Left ventricle myocardium inferior (tissue), 1 donor: ENCODE data around the gene SF1. TPM values are rescaled to one million over a fixed set of nuclear protein-coding genes. Genes with fewer than 3 reads are reported as not detected.

ENCODE experiments used
- DNase-seq: peaks from one replicate; pipeline ENCODE4 v3.0.0-alpha.2; 2020
- H3K27ac ChIP-seq: fragments of 200-600 bp; replicated peaks from 2 replicates; pipeline ENCODE4 v1.8.0; 2021
- H3K27me3 ChIP-seq: fragments of 200-600 bp; 2 replicates; pipeline ENCODE4 v1.8.0; 2021; ENCODE audit warnings: low read depth
- H3K36me3 ChIP-seq: fragments of 200-600 bp; 2 replicates; pipeline ENCODE4 v1.8.0; 2021
- H3K4me1 ChIP-seq: fragments of 200-600 bp; 2 replicates; pipeline ENCODE4 v1.8.0; 2021
- H3K4me3 ChIP-seq: fragments of 200-600 bp; 2 replicates; pipeline ENCODE4 v1.8.0; 2021; ENCODE audit warnings: mild to moderate bottlenecking, moderate library complexity
- H3K9me3 ChIP-seq: fragments of 200-600 bp; replicated peaks from 2 replicates; pipeline ENCODE4 v1.8.0; 2021
- intact Hi-C: fragments of 100-400 bp; cut with micrococcal nuclease; formaldehyde crosslinking; loops from one replicate; pipeline ENCODE4 v1.11.0; 2022
- total RNA-seq: library from RNA; stranded (reverse); fragmentation: NEBNext Ultra II Directional; extraction: Animal tissue kit (Norgen Biotek cat#: 25700); gene quantifications from one replicate; pipeline ENCODE4 v1.2.1, GENCODE V29; 2021
- TF ChIP-seq, protein P1 (sequence below): fragments of 200-600 bp; IDR thresholded peaks from 2 replicates; pipeline ENCODE4 v1.8.0; 2021; ENCODE audit warnings: antibody characterized with exemption, mild to moderate bottlenecking, borderline replicate concordance
- donor health status: DM: no; HTN: yes; CAD: no; lungs with severe emphysema.

The SF1 gene
- total RNA-seq, 1 donor from 2014 or later, result 188 TPM

DNA sequence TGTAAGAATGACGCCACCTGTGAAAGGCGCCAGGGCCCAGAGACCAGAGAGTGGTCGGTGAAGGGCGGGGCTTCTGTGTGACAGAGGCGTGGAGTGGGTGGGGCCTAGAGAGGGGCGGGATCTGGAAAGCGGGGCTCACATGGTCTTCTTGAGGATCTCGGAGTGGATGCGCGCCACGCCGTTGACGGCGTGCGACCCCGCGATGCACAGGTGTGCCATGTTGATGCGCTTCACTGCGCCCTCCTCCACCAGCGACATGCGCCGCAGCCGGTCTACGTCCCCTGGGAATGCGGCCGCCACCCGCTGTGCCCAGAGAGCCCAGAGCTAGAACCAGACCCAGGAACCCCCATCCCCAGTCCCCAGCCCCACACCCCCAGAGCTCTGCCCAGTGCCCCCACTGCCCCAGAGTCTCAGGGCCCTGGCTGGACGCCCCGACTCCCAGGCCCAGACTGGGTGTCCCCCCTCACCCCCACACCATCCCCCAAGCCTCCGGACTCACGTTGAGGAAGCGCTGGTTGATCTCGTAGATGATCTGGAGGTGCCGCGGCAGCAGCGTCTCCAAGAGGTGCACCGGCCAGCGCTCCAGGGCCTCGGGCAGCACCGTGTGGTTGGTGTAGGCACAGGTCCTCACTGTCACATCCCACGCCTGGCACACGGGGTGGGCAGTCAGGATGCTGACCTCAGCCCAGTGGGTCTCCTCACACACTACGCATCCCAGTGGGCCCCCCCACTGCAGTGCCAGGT, 24.8 kb downstream of the SF1 start:
- Histone ChIP-seq H3K4me3 (no peak overlapping the region), H3K4me1 (peaks cover 9% of the 10 kb centered on the region), H3K36me3 (peaks cover 42% of the 10 kb centered on the region), H3K27ac (no peak overlapping the region), H3K9me3 (no peaks in the 10 kb centered on the region), H3K27me3 (no peaks in the 10 kb centered on the region)
- no peak for DNase-seq
- intact Hi-C loops, result no loop called here
- TF ChIP-seq, protein P1, sequence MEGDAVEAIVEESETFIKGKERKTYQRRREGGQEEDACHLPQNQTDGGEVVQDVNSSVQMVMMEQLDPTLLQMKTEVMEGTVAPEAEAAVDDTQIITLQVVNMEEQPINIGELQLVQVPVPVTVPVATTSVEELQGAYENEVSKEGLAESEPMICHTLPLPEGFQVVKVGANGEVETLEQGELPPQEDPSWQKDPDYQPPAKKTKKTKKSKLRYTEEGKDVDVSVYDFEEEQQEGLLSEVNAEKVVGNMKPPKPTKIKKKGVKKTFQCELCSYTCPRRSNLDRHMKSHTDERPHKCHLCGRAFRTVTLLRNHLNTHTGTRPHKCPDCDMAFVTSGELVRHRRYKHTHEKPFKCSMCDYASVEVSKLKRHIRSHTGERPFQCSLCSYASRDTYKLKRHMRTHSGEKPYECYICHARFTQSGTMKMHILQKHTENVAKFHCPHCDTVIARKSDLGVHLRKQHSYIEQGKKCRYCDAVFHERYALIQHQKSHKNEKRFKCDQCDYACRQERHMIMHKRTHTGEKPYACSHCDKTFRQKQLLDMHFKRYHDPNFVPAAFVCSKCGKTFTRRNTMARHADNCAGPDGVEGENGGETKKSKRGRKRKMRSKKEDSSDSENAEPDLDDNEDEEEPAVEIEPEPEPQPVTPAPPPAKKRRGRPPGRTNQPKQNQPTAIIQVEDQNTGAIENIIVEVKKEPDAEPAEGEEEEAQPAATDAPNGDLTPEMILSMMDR, result no peak

DNA sequence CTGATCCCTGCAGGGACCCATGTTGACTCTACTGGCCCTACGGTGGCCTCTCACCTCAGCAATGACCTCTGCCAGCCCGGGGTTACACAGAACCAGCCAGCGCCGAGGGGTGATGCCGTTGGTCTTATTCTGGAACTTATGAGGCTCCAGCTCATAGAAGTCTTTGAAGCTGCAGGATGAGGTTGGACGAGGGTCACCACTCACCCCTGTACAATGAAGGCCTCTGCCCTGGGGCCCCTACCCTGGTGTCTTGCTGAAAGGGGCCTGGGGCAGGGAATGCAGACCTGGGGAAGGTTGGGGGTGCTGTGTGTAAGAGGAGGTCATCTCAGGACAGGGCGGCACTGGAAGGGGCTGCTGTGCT, 25.3 kb downstream of the SF1 start:
- Histone ChIP-seq H3K4me3 (no peak overlapping the region), H3K27ac (no peak overlapping the region), H3K4me1 (peaks cover 6% of the 10 kb centered on the region), H3K27me3 (no peaks in the 10 kb centered on the region), H3K9me3 (no peaks in the 10 kb centered on the region), H3K36me3 (peaks cover 38% of the 10 kb centered on the region)
- TF ChIP-seq, protein P1, result no peak
- no peak for DNase-seq
- intact Hi-C loops, result no loop called here

DNA sequence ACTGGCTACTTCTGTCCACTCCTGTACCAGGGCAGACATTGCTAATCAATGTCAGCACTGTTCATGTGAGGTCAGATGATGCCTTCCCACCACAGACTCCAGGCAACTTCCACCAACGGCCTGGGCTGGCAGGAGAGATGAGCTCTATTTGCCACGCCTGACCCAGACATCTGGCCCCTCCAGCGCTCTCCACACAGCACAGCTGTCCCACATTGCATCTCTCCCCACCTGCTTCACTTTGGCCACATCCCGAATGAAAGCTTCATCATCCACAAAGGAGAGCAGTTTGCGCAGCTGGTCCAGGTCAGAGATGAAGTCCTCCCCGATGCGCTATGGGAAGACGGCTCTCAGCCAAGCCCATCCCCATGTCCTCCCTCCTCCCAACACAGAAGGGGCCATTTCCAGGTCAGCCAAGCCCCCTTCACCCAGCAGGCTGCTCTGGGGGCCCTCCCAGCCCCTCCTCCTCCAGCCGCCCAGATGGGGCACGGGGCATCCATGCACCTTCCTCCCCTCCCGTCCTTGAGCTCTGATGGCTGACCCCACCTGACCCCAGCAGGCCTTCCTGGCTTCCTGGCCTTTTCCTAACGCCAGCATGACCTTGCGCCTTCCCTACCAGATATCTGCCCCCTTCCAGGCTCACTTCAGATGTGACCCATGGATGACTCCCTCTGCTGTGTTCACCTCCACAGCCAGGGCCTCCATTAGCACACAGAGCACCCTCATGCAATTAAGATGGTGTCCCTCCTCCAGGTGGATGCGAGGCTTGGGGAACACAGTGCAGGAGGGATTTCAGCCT, 26.0 kb downstream of the SF1 start:
- DNase-seq, result no peak
- Histone ChIP-seq H3K4me1 (peaks cover 6% of the 10 kb centered on the region), H3K27ac (no peak overlapping the region), H3K27me3 (no peaks in the 10 kb centered on the region), H3K9me3 (no peaks in the 10 kb centered on the region), H3K4me3 (no peak overlapping the region), H3K36me3 (peaks cover 35% of the 10 kb centered on the region)
- intact Hi-C loops, result no loop called here
- TF ChIP-seq, protein P1, result no peak

DNA sequence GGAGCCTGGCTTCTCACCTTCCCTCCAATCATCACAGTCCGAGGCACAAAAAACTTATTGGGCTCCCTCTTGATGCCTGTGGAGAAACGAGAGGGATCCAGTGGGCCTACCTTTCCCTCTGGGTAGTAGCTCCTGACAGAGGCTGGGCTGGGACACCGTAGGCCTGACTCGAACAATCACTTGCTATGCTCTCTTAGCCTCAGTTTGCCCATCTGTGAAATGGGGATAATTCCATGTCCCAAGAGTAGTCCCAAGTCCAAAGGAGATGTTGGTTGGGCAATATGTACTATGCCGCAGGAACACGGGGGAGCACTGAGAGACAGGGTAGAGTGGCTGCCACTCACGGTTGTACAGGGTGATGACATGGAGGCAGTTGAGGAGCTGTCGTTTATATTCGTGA, 26.8 kb downstream of the SF1 start:
- TF ChIP-seq, protein P1, result no peak
- no peak overlapping the region for H3K4me3 ChIP-seq
- no peak for DNase-seq
- peaks cover 35% of the 10 kb centered on the region for H3K36me3 ChIP-seq
- no peaks in the 10 kb centered on the region for H3K9me3 ChIP-seq
- no peak overlapping the region for H3K27ac ChIP-seq
- intact Hi-C loops, result no loop called here
- peaks cover 6% of the 10 kb centered on the region for H3K4me1 ChIP-seq
- no peaks in the 10 kb centered on the region for H3K27me3 ChIP-seq

DNA sequence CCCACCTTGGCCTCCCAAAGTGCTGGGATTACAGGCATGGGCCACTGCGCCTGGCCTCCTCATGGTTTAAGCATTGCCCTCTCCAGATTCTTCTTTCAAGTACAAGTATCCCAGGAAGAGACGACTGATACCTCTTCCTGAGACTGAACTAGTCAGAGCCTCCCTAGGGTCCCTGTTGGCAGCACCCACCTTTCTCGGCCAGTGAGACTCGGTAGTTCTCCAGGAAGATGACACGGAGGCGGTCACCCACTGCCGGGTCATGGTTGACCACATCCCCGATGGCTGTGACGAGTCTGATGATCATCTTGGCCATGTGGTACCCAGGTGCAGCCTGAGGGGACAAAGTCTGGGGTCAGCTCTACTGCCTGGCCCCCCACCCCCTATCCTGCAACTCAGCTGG, 27.2 kb downstream of the SF1 start:
- TF ChIP-seq, protein P1, result no peak
- intact Hi-C loops, result no loop called here
- H3K27ac ChIP-seq, result no peak overlapping the region
- H3K4me3 ChIP-seq, result no peak overlapping the region
- peaks cover 35% of the 10 kb centered on the region for H3K36me3 ChIP-seq
- peaks cover 6% of the 10 kb centered on the region for H3K4me1 ChIP-seq
- H3K27me3 ChIP-seq, result no peaks in the 10 kb centered on the region
- H3K9me3 ChIP-seq, result no peaks in the 10 kb centered on the region
- DNase-seq, result no peak
